CD4-positive, alpha-beta T cell treated with Interleukin-17A for 1 hour (primary cell): Measurements from ENCODE around the gene HDAC1.
A peak's percentile ranks its signal among the peaks of the same experiment; 100 is the strongest.
"Not testable (repeated sequence)": the region's sequence is repeated elsewhere in the genome, so short reads cannot be mapped to it uniquely, and the experiment has no call there.

Source experiments
- DNase-seq: peaks from one replicate; pipeline ENCODE4 v3.0.0-alpha.2; 2020

Gene HDAC1

DNA sequence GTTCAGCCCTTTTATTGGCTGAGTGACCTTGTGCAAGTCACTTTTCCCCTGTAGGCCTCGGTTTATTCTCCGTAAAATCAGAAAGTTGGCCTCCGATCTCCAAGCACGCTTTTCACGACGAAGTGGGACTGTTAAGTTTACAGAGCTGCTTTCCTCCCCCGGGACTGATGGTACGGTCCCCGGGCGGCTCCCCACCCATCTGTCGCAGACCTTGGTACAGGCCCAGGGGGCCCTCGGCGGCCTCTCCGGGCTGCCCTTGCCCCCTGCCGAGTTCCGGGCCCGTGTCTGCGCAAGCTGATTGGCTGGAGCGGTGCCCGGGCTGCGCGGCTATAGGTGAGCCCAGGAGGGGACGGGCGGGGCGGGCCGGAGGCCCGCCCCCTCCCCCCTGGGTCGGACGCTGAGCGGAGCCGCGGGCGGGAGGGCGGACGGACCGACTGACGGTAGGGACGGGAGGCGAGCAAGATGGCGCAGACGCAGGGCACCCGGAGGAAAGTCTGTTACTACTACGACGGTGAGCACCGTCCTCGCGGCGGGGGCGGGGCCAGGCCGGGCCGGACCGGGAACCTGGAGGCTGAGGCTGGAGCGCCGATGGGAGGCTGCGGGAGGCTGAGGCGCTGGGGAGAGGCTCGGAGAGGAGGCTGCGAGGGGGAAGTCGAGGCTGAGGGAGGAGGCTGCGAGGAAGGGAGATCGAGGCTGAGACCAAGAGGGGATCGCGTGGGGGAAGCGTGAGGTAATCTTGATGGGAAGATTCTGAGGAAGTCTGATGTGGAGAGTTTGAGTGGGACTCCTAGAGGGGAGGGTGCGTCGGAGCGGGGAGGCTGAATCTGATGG lies at the start of gene HDAC1:
HDAC1 (plus strand) TSS at position 376 of the 831 bp plus-strand sequence; CDS start at position 463, 87 bp downstream.
- DNase-seq: peak; percentile 98

DNA sequence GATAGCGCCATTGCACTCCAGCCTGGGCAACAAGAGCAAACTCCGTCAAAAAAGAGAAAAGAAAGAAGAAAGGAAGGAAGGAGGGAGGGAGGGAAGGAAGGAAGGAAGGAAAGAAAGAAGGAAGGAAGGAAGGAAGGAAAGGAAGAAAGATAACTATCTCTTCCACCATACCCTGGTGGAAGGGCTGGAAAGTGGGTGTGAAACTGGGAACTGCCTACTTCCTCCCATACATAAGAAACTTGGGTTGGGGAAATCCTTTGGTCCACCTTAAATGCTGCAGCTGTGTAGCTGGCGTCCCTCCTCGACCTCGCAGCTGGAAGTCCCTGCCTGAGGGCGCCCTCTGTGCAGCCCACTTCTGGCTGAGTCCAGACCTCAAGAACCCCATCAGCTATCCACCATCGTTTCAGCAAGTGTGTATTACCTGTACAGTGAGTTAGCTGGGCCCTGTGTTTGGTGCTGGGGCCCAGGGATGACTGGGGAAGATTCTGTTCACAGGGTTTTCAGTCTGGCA lies 49.5 kb upstream of the HDAC1 start:
- no peak for DNase-seq

DNA sequence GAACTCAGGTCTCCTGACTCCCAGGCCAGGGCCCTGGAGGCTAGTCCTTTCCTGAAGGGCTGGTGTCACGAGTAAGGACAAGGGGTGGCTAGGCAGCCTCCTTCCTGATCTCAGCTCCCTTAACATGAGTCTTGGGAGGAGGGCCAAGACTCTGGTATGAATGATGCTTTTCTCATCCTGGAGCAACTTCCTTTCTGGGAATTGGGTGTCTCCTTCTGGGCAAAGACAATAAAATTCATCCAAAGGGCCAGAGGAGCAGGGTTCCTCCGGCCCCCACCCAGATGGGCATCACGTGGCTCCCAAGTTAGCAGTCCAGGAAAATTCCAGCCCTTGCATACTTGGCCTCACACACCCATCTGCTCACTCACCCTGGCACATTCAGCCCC lies 45.0 kb upstream of the HDAC1 start, which contains the start of gene FAM167B:
FAM167B (plus strand) TSS at position 335 of the 386 bp plus-strand sequence. CDS start 200 bp downstream, outside the sequence.
- DNase-seq: no peak

DNA sequence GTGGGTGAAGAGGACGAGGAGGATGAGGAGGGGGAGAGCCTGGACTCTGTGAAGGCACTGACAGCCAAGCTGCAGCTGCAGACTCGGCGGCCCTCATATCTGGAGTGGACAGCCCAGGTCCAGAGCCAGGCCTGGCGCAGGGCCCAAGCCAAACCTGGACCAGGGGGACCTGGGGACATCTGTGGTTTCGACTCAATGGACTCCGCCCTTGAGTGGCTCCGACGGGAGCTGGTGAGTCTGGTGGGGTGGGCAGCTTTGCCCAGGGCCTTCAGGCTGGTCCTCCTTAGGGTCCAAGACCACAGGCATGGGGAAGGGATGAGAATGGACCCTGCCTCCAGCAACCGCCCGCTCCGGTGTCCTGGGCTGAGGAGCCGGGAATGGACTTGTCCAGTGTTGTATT lies 44.4 kb upstream of the HDAC1 start:
- no peak for DNase-seq

DNA sequence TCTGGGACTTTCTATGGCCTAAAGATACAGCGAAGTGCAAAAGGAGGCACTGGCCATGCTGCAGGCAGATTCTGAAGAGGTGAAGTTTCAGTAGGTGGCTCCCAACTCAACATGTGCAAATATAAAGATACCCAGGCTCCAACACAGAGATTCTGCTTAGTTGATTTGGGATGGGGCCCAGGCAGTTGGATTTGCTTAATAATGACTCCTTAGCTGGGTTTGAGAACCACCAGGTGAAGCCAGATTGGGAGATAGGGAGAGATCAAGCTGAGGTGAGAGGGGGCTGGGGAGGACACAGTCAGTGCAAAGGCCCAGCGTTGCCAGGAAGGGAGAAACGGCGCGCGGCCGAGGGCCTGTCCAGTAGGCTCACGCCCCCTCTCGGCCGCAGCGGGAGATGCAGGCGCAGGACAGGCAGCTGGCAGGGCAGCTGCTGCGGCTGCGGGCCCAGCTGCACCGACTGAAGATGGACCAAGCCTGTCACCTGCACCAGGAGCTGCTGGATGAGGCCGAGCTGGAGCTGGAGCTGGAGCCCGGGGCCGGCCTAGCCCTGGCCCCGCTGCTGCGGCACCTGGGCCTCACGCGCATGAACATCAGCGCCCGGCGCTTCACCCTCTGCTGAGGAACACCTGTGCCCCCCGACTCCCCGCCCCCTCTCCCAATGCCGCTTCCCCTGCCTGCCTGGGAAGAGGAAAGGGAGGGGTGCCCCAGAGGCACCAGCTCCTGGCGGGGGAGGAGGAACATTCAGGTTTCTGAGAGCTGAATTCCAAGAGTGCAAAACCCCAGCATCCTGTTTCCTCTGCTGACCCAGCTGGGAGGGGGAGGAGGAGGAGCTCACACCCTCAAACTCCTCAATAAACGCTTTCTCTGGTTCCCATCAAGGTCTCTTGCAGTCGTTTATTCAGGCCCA lies 43.6 kb upstream of the HDAC1 start:
- DNase-seq: peak; percentile 78

DNA sequence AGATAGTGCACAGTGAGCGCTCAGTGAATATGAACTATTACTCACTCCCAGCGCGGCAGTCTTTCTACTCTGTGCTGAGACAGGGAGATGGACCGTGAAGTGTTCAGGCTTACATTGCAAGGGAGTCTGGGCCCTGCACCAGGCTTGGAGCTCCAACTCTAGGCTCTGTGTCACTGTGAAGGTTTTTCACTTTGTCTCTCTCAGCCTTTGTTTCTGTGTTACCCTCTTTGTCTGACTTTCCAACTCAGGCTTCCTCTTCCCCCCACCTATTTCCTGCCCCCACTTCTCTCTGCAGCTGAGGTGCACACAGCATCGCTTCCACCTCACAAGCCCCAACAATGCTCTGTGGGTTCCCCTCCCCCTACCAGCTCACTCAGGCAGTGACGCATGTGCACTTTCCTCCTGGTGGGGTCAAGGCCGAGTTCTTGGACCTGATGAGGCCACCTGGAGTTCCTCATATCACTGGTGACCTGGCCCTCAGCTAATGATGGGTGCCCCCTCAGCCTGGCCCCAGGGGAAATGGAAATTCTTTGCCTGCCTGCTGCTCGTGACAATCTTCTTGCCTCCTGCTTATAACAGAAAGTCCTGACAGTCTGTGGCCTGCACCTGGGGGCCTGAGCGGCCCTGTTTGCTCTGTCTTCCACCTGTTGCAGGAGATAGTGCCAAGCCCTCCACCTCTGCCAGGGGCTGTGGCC lies 41.9 kb upstream of the HDAC1 start:
- DNase-seq: peak; percentile 91

DNA sequence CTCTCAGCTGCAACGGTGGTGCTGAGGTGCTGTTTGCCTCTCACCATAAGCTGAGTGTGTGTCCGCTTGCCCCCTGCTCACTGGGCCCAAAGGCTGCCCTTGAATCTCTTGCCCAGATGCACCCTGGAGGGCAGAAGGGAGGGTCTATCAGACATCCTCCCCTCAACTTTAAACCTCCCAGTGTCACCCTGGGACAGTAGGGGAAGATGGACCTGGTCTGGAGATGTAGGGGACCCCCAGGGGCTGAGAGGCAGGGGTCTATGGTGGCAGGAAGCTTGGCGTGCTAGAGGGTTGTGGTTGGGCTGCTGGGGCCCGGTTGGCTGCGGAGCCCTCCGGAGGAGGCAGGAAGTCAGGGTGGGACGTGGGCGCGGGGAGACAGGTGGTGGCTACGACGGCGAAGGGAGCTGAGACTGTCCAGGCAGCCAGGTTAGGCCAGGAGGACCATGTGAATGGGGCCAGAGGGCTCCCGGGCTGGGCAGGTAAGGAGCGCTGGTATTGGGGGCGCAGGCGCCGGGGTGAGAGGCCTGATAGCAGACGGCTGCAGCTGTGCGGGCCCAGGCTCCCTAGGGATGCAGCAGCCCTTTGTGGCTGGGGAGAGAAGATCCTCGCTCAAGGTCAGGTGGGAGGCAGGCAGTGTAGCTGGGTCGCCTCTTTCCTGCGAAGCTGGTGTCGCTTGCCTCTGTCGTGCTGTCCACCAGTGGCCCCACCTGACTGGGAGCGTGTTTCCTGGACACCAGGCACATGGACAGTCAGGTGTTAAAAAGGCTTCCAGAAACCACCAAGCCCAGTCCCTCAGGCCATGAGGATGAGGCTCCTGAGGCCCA lies 40.8 kb upstream of the HDAC1 start, which contains the start of gene LCK:
LCK (plus strand) TSS at position 373 of the 824 bp plus-strand sequence. CDS start 23,065 bp downstream, outside the sequence.
- peak; percentile 66 for DNase-seq

DNA sequence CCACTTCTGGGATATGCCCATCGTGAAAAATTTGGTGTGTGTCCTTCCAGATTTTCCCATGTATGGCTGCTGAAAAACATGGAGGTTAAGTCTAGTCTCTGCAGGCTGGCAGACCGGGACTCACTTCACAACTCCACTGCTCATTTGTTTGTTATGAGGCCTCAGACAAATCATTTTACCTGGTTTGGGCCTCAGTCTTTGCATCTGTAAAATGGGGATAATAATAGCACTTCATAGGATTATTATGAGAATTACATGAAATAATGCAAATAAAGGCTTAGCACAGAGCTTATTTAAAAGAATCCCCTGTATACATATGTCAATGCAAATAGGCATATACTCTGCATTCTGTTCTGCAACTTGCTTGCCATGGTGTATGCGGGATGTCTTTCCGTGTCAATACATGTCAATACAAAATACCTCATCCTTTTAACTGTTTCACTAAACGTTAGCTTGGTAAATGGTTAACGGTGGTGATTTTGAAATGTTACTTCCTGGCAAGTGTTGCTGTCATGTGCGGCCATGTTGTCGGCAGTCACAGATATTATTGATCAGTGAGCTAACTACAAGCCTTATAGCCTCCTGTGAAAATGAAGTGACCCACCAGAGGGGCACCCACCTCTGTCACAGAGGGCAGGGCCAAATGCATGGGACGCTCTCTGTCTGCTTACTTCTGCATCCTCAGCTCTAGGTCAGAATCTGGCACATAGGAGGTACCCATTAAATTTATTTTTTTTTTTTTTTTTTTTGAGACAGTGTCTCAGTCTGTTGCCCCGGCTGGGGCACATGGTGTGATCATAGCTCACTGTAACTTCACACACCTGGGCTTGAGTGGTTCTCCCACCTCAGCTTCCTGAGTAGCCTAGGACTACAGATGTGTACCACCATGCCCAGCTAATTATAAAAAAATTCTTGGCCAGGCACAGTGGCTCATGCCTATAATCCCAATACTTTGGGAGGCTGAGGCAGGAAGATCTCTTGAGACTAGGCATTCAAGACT lies 36.5 kb upstream of the HDAC1 start:
- DNase-seq: peak; percentile 51

DNA sequence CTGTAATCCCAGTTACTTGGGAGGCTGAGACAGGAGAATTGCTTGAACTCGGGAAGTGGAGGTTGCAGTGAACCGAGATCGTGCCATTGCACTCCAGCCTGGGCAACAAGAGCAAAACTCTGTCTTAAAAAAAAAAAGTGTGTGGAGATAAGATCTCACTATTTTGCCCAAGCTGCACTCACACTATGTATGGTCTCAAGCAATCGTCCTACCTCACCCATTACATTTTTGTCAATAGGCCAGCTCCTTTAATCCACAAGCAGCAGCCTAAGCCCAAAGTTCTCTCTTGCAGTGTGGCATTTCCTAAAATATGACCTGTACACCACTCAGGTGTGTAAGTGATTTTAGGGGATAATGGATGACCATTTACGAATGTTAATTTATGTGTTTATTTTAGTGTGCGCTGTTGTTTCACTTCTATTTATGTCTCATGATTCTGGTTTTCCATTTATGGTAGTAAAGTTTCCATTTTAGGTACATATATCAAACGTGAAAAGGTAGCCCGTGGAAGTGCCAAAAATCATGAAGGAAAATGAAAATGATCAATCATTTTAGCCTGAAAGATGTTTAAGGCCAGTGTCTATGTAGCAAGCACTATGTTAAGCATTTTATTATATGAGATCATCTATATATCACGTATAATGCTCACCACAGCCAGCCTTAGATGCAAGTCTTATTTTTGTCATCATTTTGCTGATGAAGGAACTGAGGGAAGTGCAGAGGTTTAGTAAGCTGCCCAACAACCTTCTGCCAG lies 35.2 kb upstream of the HDAC1 start:
- DNase-seq: peak; percentile 41

DNA sequence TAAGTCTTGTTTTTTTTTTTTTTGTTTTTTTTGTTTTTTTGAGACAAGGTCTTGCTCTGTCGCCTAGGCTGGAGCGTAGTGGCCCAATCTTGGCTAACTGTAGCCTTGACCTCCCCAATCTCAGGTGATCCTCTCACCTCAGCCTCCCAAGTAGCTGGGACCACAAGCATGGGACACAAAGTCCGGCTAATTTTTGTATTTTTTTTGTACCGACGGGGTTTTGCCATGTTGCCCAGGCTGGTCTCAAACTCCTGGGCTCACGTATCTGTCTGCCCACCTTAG lies 34.7 kb upstream of the HDAC1 start:
- DNase-seq: no peak

DNA sequence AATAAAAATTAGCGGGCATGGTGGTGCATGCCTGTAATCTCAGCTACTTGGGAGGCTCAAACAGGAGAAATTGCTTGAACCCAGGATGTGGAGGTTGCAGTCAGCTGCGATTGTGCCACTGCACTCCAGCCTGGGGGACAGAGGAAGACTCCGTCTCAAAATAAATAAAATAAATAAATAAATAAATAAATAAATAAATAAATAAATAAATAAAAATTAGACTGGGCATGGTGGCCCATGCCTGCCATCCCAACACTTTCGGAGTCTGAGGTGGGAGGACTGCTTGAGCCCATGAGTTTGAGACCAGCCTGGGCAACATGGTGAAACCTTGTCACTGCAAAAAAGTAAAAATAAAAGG lies 28.7 kb upstream of the HDAC1 start:
- DNase-seq: not testable (repeated sequence)

DNA sequence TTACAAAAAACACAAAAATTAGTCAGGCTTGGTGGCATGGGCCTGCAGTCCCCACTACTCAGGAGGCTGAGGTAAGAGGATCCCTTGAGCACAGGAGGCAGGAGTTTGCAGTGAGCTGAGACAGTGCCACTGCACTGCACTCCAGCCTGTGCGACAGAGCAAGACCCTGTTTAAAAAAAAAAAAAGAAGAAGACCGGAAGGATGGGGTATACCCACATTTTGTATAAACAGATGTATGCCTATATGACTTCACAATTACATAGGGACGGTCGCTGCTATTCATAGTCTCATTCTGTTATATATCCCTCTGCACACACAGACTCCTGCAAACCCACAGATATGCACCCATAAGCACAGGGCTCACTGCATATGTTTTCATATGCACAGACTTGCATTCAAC lies 28.1 kb upstream of the HDAC1 start:
- DNase-seq: peak; percentile 23

DNA sequence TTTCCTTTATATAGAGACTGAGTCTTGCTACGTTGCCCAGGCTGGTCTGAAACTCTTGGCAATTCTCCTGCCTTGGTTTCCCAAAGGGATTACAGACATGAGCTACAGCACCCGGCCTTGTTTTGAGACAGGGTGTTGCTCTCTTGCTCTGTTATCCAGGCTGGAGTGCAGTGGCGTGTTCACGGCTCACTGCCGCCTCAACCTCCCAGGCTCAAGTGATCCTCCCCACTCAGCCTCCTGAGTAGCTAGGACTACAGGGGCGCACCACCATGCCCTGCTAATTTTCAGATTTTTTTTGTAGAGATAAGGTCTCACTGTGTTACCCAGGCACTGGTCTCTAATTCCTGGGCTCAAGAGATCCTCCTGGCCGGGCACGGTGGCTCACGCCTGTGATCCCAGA lies 26.0 kb upstream of the HDAC1 start:
- DNase-seq: no peak

DNA sequence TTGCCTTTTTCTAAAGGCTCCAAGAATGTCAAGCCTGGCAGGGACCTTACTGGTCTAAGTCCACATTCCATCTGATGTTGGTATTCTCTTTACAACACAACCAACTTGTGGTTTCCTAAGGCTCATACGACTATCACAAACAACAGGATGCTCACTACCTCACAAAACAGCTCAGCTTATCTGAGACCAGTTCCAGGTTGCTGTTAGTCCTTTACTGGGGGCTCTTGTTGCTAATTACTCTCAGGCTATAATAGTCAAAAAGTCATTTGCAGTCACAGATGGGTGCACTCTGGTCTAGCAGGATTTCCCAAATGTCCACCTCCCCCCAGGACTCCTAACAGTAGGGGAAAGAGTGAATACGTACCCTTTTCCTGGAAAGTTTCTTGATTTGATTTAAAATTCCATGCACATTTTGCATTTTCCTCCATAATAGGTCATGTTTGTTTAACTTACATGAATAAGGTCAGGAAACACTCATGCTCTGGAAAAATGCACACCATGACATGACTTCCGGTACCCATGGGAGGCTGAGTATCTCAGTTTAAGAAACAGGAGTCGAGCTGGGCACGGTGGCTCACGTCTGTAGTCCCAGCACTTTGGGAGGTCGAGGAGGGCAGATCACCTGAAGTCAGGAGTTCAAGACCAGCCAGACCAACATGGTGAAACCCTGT lies 24.8 kb upstream of the HDAC1 start:
- peak; percentile 49 for DNase-seq

DNA sequence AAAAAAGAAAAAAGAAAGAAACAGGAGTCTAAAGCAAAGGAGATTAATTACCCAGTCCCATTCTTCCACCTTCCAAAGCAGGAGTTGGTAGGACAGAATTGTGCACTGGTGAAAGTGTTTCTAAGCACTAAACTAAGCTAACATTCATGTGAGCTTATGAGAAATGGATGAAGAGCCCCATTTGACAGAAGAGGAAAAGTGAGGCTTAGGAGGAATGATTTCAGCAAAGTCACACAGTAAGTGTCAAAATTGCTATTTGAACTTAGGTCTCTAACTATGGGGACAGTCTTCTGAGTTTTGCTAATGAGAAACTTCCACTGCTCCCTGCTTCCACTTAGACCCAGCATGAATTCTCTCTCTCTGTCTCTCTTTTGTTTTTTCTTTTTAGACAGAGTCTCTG lies 22.1 kb upstream of the HDAC1 start:
- no peak for DNase-seq

DNA sequence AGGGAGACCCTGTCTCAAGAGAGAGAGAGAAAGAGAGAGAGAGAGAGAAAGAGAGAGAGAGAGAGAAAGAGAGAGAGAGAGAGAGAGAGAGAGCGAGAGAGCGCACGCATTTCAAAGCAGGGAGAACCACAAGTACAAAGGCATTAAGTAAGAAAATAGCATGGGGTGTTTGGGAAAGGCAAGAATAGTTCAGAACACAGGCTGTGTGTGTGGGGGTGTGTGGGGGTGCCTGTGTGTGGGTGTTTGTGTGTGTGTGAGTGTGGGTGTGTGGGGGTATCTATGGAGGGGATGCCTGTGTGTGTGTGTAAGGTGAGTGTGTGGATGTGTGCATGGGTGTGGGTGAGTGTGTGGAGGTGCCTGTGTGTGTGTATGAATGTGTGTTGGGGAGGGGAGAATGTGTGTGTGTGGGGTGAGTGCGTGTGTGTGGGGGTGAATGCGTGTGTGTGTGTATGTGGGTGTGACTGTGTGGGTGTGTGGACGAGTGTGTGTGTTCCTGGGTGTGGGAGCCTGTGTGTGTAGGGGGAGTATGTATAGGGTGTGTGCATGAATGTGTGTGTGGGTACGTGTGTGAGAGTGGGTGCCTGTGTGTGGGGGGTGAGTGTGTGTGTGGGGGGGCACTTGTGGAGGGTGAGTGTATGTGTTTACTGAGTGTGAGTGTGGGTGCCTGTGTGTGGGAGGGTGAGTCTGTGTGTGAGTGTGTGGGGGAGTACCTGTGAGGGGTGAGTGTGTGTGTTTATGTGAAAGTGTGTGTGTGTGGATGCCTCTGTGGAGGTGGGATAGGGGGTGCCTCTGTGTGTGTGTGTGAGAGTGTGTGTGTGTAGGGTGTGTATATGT lies 19.1 kb upstream of the HDAC1 start:
- peak; percentile 57 for DNase-seq

DNA sequence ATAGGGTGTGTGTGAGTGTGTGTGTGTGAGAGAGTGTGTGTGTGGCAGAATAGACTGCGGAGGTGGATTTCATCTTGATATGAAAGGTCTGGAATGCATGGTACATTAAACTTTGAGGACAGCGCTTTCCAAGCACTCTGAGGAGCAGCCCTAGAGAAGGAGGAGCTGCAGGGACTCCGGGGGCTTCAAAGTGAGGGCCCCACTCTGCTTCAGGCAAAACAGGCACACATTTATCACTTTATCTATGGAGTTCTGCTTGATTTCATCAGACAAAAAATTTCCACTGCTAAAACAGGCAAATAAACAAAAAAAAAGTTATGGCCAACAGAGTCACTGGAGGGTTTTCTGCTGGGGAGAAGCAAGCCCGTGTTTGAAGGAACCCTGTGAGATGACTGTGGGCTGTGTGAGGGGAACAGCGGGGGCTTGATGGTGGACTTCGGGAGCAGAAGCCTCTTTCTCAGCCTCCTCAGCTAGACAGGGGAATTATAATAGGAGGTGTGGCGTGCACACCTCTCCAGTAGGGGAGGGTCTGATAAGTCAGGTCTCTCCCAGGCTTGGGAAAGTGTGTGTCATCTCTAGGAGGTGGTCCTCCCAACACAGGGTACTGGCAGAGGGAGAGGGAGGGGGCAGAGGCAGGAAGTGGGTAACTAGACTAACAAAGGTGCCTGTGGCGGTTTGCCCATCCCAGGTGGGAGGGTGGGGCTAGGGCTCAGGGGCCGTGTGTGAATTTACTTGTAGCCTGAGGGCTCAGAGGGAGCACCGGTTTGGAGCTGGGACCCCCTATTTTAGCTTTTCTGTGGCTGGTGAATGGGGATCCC lies 18.3 kb upstream of the HDAC1 start:
- peak; percentile 85 for DNase-seq
